ENCODE results near the gene ECHS1. TPM values are rescaled to one million over a fixed set of nuclear protein-coding genes. Genes with fewer than 3 reads are reported as not detected.
"Not testable (repeated sequence)": the region's sequence is repeated elsewhere in the genome, so short reads cannot be mapped to it uniquely, and the experiment has no call there.

Gene ECHS1
- total RNA-seq, 1 donor from 2014 or later, result 64.1 TPM

DNA sequence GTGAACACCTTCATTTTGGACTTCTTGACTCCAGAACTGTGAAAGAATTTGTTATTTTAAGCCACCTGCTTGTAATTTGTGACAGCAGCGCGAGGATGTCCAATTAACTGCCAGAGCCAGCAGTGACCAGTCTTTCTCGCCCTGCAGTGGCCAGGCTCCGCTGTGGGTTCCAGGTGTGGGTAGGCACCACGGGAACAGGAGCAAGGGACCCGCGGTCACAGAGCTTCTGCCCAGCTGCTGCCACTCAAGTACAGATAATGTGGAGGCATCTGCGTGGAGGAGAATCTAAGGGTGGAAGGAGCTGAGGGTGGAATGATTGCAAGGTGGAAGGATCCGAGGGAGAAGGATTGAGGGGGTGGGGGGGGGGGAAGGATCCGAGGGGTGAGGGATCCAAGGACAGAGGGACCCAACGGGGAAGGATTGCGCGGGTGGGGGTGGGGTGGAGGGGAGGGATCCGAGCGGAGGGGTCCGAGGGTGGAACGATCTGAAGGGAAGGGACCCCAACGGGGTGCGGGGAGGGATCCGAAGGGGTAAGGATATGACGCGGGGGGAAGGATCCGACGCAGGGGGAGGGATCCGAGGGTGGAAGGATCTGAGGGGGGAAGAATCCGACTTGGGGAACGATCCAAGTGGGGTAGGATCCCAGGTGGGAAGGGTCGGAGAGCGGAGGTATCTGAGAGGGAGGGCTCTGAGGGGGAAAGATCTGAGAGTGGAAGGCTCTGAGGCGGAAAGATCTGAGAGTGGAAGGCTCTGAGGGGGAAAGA lies 40.0 kb downstream of the ECHS1 start:
- peak; percentile 52 for DNase-seq (ENCODE audit: low spot score)
- intact Hi-C loops (cut with DNase I), result no loop called here

GRCh38 chr10:133329491-133330202 lies 43.5 kb downstream of the ECHS1 start:
- intact Hi-C loops (cut with DNase I), result loop anchor here (10.0 kb wide), 1 partner anchor 195 kb away; the partner anchor contains the start of gene CYP2E1
- peak; percentile 88 for ATAC-seq
- peak; percentile 94 for DNase-seq (ENCODE audit: low spot score)

More for the DNA sequence above, 40.0 kb downstream of the ECHS1 start:
- ATAC-seq, result no peak

- intact Hi-C loops (cut with DNase I), result loop anchor here (10.0 kb wide), 1 partner anchor 196 kb away; the partner anchor contains the start of gene CYP2E1
- ATAC-seq (no peak), DNase-seq (ENCODE audit: low spot score) (peak; percentile 57)
These were observed 44.5 kb downstream of the ECHS1 start for GRCh38 chr10:133328358-133329343.

DNA sequence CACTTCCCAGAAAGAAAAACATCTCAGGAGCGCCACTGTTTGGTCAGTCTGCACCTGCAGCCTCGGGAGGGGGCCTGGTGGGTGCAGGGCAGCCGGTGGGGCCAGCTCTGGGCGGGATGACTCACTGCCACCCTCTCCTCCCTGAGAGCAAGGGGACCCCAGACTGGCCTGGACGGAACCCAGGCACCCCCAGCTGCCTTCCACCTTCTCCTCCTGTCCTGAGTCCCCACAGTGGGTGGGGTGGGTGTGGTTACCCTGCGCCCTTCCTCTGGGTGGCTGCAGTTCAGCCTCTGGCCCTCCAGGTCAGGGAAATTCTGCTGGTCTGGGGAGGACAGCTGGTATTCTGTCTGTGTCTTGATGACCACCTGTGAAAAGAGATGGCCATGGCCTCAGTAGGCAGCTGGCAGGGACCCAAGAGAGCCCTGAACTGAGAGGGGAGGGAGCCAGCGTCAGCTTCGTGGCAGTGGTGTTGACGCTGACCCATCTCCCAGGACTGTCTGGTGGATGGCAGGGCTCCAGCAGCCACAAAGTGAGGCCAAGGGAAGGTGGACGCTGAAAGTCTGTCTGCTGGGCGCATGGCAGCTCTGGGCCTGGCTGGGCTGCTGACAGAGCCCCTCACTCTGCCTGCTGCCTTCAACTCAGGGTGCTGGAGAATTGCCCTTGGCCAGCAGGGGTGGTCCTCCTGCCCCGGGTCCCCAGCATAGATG lies 45.4 kb downstream of the ECHS1 start:
- intact Hi-C loops (cut with DNase I), result loop anchor here (10.0 kb wide), 1 partner anchor 197 kb away; the partner anchor contains the start of gene CYP2E1
- DNase-seq (ENCODE audit: low spot score), result peak; percentile 55
- no peak for ATAC-seq

DNA sequence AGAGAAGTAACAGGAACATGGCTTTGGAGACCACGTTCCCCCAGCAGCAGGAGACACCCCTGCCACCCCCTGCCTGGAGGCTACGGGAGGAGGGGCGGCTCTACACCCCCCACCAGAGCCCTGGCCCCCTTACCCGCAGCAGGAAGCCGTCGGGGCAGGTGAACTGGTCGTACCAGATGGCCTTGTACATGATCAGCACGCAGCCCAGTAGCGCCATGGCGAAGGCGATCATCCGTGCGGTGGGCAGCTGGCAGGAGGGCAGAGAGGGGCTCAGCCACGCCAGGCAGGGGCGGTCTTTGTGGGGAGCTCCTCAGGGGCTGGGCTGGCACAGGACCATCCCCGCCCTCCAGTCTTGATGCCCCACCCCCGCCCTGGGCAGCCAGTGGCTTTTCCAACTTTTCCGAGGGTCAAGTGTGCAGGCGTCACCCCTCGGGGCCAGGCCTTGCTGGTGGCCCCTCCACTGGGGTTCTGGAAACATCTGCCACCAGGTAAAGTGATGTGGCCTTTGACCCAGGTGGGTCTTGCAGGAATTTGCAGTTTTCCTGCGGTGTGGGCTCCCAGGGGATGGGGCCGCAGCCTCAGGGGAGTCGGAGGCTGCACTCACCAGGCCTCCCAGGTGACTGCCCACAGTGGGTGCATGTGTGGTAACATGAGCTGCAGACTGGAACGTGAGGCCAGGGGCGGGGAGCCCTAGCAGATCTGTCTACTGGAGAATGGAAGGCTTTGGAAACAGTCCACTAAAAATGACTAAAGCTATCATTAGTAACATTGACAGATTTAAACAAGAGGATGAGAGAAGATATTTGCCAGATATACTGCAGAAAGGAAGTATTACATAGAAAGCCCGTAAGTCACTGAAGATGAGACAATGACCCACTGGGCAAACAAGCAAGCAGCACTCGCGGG lies 46.2 kb downstream of the ECHS1 start:
- ATAC-seq (no peak), DNase-seq (ENCODE audit: low spot score) (peak; percentile 49)
- intact Hi-C loops (cut with DNase I), result loop anchor here (10.0 kb wide), 1 partner anchor 198 kb away; the partner anchor contains the start of gene CYP2E1

- intact Hi-C loops (cut with DNase I), result loop anchor here (10.0 kb wide), 1 partner anchor 199 kb away; the partner anchor contains the start of gene CYP2E1
- DNase-seq (ENCODE audit: low spot score) (no peak), ATAC-seq (no peak)
These were observed 47.0 kb downstream of the ECHS1 start for GRCh38 chr10:133326223-133326551.

DNA sequence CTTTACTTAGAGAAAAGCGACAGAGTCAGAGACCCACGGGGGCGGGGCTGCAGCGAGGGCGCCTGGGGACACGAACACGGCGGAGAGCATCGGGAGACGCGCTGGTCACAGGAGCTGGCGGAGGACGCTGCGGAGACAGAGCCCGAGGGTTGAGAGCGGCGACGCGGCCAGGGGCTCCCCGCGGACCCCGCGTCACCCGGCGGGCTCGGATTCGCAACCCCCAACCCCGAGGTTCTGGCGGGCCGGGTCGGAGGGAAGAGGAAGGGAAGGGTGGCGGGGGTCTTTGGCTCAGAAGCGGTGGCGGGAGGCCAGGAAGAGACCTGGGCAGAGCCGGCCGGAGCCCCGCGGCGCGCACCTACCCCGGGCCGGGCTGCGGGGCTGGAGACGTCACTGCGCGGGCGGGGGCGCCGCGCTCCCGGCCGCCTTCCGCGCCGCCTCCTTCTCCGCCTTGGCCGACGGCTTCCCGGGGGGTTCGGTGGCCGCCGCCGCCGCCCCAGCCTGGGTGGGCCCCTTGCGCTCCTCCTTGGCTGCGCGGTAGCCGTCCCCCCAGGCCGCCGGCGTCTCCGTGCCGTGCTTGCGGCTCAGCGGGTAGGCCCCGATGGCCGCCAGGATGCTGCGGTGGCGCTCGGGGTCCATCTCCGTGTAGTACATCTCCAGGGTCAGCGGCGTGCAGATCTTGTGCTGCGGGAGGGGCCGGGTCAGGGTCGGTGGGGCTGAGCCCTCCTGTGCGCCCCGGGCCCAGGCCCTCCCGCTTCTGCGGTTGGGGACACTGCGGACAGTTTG lies 47.5 kb downstream of the ECHS1 start:
- DNase-seq (ENCODE audit: low spot score), result peak; percentile 56
- no peak for ATAC-seq
- intact Hi-C loops (cut with DNase I), result loop anchor here (10.0 kb wide), 1 partner anchor 199 kb away; the partner anchor contains the start of gene CYP2E1

GRCh38 chr10:133324857-133325260 lies 48.3 kb downstream of the ECHS1 start:
- DNase-seq (ENCODE audit: low spot score) (peak; percentile 53), ATAC-seq (peak; percentile 7)
- intact Hi-C loops (cut with DNase I), result loop anchor here (10.0 kb wide), 1 partner anchor 200 kb away; the partner anchor contains the start of gene CYP2E1

GRCh38 chr10:133324198-133324792 lies 48.9 kb downstream of the ECHS1 start:
- ATAC-seq (peak; percentile 79), DNase-seq (ENCODE audit: low spot score) (peak; percentile 70)
- intact Hi-C loops (cut with DNase I), result loop anchor here (10.0 kb wide), 1 partner anchor 201 kb away; the partner anchor contains the start of gene CYP2E1

GRCh38 chr10:133322064-133322709 lies 51.0 kb downstream of the ECHS1 start:
- not testable (repeated sequence) for DNase-seq (ENCODE audit: low spot score); ATAC-seq
- intact Hi-C loops (cut with DNase I), result loop anchor here (10.0 kb wide), 1 partner anchor 203 kb away; the partner anchor contains the start of gene CYP2E1

- not testable (repeated sequence) for ATAC-seq; DNase-seq (ENCODE audit: low spot score)
- intact Hi-C loops (cut with DNase I), result loop anchor here (10.0 kb wide), 1 partner anchor 204 kb away; the partner anchor contains the start of gene CYP2E1
These were observed 52.2 kb downstream of the ECHS1 start for GRCh38 chr10:133320852-133321422.

DNA sequence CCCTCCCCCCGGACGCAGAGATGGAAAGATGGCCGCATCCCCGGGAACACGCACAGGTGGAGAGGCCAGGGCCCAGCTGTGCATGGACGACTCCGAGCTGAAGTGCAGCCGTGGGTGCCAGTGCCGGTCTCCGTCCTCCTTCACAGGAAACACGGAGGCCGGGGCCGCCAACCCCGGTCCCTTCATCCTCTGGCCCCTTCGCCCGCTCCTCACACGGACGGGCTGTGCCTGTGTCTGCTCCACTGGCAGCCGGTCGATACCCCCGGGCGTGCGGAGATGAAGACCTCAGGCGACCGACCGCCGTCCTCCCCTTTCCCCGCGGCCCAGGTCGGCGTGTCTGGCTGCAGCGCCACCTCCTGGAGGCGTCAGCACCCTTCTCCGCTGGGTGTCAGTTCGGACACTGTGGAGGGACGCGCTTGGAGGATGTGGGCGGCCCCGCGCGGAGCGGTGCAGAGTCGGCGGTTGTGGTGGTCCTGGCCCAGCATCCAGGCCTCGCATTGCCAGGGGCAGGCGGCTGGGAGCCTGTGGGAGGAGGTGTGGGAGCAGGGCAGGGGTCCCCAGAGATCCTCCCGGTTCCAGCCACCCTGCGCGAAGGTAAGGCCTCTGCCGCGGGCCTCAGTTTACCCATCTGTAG lies 54.5 kb downstream of the ECHS1 start:
- intact Hi-C loops (cut with DNase I), result no loop called here
- DNase-seq (ENCODE audit: low spot score) (peak; percentile 77), ATAC-seq (peak; percentile 75)

- intact Hi-C loops (cut with DNase I), result no loop called here
- no peak for DNase-seq (ENCODE audit: low spot score)
- no peak for ATAC-seq
These were observed 56.4 kb downstream of the ECHS1 start for GRCh38 chr10:133316732-133317131.

- DNase-seq (ENCODE audit: low spot score) (no peak), ATAC-seq (no peak)
- intact Hi-C loops (cut with DNase I), result no loop called here
These were observed 56.9 kb downstream of the ECHS1 start for GRCh38 chr10:133316266-133316665.
